HG02973 (cell line): Measurements from ENCODE around the gene AP1M1.

Experiments
- ATAC-seq: cut with Tn5 transposase; IDR thresholded peaks from one replicate; pipeline ENCODE4 v1.9.1; 2021; ENCODE audit warnings: moderate library complexity; ENCODE audit not compliant: unreplicated experiment

AP1M1 gene

DNA sequence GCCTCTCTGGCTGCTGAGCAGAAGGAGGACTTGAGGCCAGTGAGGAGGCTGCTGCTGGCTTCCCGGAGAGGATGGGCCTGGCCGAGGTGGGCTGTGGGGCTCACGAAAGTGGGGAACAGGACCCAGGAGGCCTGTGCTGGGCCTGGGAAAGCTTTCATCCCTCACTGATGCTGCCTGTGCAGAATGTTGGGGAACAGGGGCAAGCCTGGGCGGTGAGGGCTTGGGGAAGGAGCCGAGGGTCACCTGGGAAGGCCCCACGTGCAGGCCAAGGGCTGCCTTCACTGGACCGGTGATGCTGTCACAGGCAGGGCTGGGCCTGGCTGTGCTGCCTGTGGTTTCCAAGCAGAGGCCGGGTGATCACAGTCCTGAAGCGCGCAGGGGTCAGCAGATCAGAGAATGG, 9.4 kb downstream of the AP1M1 start:
- ATAC-seq = no peak

GRCh38 chr19:16207490-16208025, 9.8 kb downstream of the AP1M1 start:
- ATAC-seq = no peak

DNA sequence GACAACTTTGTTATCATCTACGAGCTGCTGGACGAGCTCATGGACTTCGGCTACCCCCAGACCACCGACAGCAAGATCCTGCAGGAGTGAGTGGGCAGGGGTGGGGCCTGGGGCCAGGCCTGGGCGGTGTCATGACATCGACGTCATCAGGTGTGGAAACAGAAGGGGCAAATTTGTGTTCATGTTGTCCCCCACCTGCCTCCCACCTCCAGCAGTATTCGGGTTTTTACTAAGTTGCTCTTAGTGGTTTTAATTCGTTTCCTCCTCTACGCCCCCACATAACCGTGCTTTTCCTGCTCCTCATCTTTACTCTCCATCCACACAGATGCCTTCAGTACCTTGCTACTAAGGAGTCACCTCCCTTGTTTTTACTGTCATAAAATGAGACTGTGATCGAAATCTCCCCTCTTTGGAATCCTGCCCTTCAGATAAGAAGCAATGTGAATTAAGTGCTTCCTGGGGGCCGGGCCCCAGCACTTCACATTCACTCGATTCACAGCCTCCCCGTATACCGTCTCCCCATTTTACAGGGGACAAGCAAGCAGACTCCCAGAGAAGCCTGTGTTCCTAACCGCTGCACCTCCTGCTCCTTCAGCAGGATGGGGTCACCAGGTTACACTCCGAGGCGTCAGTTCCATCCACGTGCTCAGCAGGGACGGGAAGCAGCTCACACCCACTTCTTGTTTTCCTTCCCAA, 10.5 kb downstream of the AP1M1 start:
- ATAC-seq = no peak

GRCh38 chr19:16208847-16209665, 11.3 kb downstream of the AP1M1 start:
- no peak for ATAC-seq

- no peak for ATAC-seq
Observed at GRCh38 chr19:16210168-16210567, 12.5 kb downstream of the AP1M1 start.

DNA sequence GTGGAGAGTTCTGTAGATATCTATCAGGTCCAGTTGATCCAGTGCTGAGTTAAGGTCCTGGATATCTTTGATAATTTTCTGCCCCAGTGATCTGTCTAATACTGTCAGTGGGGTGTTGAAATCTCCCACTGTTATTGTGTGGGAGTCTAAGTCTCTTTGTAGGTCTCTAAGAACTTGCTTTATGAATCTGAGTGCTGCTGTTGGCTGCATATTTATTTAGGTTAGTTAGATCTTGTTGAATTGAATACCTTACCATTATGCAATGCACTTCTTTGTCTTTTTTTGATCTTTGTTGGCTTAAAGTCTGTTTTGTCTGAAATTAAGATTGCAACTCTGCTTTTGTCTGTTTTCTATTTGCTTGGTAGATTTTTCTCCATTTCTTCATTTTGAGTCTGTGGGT, 15.4 kb downstream of the AP1M1 start:
- ATAC-seq = no peak

DNA sequence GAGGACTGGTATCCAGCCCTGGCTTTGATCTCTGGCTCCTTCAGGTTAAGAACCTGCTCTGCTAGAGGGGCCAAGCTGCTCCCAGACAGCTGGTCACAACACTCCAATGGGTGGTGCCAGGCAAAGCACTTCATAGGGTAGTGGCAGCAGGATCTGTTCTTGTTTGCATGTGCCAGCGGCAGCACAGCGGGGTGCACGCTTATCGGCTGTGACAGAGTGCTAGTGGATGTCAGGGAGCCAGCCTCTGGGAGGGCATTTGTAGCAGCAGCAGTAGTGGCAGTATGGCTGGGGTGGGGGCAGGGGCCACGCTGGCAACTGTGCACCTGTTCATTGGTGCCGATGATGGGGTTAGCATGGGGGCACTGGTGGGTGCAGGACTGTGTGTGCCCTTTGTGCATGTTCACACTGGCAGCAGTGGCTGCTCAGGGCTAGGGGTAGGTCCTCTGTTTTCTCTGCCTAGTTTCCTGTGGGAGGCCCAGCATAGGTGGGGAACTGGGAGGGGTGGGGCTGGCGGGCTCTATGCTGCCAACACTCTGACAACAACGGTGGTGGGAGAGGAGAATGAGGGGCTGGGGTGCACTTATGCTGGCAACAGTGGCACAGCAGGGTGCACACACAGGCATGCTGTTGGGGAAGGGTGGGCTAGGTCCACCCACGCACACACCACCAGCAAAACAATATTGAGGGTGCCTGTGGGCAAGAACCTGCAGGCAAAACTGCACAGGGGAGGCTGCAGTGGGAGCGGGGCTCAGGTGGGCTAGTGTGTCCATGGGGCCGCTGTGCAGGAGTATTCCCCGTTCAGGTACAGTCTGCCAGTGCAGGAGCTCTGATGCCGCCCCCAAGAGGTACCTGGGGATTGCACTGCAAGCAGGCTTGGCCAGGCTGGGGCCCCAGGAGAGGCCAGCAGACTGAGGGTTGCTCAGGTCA, 19.3 kb downstream of the AP1M1 start:
- no peak for ATAC-seq

DNA sequence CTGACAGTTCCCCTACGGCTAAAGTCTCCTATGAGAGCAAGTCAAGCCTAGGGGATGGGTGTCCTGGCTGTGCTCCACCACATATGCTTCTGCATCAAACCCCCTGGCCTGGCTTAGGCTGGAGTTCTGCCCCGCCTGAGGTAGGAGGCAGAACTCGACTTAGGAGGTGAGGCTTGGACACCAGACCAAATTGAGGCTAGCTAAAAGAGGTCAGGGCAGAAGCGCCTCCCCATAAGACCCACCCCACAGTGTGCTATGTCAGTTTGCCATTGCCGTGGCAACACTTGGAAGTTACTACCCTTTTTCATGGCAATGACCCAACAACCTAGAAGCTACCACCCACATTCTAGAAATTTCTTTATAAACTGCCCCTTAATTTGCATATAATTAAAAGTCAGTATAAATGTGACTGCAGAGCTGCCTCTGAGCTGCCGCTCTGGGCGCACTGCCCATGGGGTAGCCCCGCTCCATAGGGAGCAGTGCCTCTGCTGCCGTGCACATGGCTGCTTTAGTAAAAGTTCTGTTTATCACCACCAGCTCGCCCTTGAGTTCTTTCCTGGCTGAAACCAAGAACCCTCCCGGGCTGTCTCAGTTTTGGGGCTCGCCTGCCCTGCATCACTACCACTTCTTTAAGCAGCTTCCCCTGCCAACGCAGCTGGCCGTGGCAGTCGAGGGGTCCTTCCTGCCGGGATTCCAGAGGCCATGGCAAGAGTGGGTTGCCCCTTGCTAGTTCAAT, 20.2 kb downstream of the AP1M1 start:
- no peak for ATAC-seq

DNA sequence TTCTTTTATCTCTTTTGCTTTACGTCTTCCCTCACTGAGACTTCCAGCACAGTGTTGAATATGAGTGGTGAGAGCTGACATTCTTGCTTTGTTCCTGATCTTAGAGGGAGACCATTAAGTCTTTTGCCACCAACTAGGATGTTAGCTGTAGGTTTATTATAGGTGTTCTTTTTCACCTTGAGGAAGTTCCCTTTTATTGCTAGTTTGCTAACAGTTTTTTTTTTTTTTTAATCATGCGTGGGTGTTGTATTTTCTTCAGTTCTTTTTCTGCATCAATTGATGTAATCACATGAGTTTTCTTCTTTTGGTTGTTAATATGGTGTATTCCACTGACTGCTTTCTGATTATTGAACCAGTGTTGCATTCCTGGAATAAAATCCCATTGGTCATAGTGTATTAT, 21.1 kb downstream of the AP1M1 start:
- no peak for ATAC-seq

- no peak for ATAC-seq
Observed at GRCh38 chr19:16222806-16223205, 25.1 kb downstream of the AP1M1 start.

- no peak for ATAC-seq
Observed at GRCh38 chr19:16223746-16224145, 26.0 kb downstream of the AP1M1 start.

DNA sequence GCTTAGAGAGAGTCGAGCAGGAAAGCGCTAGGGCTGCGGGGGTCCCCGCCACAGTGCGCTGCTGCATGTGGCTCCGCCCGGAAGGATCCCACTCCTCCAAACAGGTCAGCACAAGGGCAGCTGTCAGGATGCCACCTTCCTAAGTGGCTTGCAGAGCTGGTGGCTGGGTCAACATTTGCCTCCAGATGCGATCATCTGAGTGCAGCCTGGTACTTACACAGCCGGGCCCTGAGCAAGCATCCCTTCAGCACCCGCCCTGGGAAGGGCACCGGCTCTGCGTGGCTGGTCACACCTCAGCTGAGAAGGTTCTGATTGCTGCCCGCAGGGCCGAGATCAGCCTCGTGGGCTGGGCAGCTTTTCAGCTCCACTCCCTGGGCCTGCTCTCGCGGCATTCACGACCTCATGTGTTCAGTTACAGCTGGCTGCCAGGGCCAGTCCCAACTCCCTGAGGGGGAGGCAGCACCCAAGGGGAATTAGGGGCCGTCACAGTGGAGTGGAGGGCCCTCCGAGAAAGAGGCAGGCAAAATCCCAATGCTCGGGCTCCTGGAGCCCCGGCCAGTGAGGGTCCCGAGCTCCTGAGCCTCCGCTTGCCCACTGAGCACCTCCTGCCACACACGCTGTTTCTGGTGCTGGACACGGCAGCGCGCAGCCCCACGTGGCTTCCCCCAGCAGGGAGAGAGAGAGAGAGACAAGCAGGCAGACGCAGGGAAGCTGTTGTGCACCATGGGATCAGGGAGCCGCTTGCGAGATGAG, 26.8 kb downstream of the AP1M1 start:
- ATAC-seq = no peak

DNA sequence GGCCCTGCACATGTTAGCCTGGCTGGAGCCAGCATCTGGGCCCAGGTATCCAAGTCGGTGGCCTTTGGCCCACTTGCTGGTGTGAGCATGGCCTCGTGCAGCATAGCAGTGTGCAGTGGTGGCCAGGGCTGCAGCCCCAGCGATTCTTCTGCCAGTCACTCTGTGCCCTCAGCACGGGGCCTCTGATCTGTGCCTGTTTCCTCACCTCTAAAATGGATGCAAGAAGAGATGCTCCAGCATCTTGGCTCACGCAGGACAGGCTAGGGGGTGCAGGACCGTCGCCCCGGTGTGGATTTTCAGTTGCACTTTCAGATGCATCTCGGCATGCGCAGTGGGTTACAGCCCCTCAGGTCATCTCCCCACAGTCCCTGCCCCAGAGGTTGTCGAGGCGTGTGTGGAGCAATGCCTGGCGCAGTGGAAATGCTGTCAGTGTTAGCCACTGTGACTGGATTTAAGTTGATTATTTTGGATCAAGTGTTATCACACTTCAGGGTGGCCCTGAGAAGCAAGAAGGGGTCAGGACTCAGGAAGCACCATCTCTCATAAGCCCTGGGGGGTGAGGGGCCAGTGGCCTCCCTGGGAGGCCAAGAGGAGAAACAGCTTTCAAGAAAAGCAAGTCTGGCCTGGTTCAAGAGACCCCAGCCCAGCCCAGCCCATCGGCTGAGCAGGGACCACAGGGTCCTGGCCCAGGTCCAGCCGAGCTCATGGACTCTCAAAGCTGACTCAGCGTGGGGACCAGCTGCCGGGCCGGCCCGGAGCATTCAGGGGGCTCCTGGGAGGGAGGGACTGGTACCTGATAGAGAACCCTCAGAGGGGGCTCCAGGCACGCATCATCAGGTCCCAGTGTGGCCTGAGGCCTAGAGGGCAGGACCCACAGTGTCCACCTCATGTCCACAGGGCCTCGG, 27.8 kb downstream of the AP1M1 start:
- no peak for ATAC-seq

GRCh38 chr19:16226184-16226591, 28.5 kb downstream of the AP1M1 start:
- ATAC-seq = no peak

DNA sequence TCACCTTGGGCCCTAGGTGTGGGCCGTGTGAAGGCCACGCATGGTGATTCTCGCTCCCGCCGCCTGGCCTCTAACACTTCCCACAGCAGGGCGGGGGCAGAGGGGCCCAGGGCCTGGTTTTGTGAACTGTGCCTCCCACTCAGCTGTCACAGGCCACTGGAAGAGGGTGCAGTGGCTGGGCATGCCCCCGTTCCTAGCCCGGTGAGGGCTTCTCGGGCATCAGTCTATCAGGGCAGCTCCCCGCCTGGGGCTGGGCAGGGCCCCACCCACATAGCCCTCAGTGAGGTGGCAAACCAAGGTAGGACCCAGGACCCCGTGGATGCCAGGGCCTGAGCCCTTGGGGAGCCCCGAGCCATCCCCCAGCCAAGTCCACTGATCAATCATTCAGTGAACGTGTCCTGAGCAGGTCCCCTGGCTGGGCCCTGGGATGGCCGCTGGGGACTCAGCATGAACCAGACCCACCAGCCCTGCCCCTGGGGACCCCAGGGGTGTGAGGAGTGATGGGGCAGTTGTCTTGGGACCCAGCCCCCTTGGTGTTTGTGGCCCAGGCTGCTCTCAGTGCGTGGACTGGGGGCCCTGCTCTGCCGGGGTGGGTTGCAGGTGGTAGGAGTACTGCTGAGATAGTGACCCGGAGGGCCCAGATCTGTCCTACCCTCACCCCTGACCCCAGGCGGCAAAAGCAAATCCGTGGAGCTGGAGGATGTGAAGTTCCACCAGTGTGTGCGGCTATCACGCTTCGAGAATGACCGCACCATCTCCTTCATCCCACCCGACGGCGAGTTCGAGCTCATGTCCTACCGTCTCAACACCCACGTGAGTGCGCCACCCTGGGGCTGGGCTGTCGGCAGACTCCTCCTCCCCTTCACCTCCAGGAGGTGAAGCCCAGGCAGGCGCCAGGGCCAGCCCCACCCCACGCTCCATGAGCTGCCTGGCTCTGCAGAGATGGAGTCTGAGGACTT, 29.4 kb downstream of the AP1M1 start:
- no peak for ATAC-seq

DNA sequence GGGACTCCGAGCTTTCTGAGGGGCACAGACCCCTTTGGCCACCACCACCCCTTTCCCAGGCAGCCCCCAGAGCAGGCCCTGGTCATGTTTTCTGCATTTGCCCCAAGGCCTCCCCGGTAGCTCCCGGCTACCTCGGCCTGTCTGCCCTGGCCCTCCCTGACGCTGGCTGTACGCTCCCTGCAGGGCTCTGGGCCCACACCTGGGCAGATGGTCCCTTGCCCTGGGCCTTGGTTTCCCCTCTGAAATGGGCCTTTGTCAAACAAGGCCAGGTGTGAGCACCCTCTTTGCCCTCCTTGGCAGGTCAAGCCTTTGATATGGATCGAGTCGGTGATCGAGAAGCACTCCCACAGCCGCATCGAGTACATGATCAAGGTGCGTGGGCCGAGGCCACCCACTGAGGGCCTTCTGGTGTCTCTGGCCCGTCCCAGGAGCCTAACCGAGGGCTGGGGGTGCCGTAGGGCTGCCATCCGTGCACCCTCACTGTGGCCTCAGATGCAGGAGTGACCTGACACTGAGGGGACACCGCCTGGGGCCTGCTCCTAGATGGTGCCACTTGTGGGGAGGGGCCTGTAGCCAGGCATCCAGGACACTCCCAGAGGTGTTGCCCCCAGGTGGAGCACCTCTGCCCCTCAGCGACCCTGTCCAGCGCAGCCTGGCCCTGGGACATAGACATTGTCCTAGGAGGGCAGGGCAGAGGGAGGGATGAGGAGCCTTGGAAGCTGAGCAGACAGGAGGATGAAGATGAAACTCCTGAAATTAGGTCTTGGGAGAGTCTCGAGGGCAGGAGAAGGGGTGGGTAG, 30.3 kb downstream of the AP1M1 start:
- no peak for ATAC-seq
